ENCODE data around the gene EEF1A2.

EEF1A2 gene

GRCh38 chr20:63466861-63467260 lies 32.0 kb downstream of the EEF1A2 start:
- no peak for DNase-seq

GRCh38 chr20:63466250-63466825 lies 32.5 kb downstream of the EEF1A2 start:
- DNase-seq = no peak

GRCh38 chr20:63465380-63466249 lies 33.3 kb downstream of the EEF1A2 start:
- no peak for DNase-seq

- no peak for DNase-seq
Observed at GRCh38 chr20:63464289-63464635, 34.6 kb downstream of the EEF1A2 start.

- DNase-seq = no peak
Observed at GRCh38 chr20:63463400-63464288, 35.2 kb downstream of the EEF1A2 start.

- DNase-seq = no peak
Observed at GRCh38 chr20:63462244-63462643, 36.6 kb downstream of the EEF1A2 start.

- no peak for DNase-seq
Observed at GRCh38 chr20:63461104-63461763, 37.6 kb downstream of the EEF1A2 start.

GRCh38 chr20:63459070-63459380 lies 39.9 kb downstream of the EEF1A2 start:
- DNase-seq = no peak

GRCh38 chr20:63458170-63459069 lies 40.5 kb downstream of the EEF1A2 start:
- DNase-seq = no peak

- DNase-seq = no peak
Observed at GRCh38 chr20:63457737-63458136, 41.1 kb downstream of the EEF1A2 start.

GRCh38 chr20:63456429-63457284 lies 42.2 kb downstream of the EEF1A2 start:
- no peak for DNase-seq

GRCh38 chr20:63455568-63455859 lies 43.4 kb downstream of the EEF1A2 start:
- DNase-seq = no peak

GRCh38 chr20:63454731-63455567 lies 43.9 kb downstream of the EEF1A2 start:
- DNase-seq = no peak

GRCh38 chr20:63452821-63453523 lies 45.9 kb downstream of the EEF1A2 start:
- DNase-seq = no peak

GRCh38 chr20:63452341-63452740 lies 46.5 kb downstream of the EEF1A2 start:
- no peak for DNase-seq

GRCh38 chr20:63451821-63452220 lies 47.1 kb downstream of the EEF1A2 start:
- DNase-seq = no peak

- no peak for DNase-seq
Observed at GRCh38 chr20:63449796-63450730, 48.8 kb downstream of the EEF1A2 start.

GRCh38 chr20:63449025-63449424 lies 49.9 kb downstream of the EEF1A2 start:
- no peak for DNase-seq

GRCh38 chr20:63448031-63448430 lies 50.9 kb downstream of the EEF1A2 start:
- DNase-seq = no peak
